GM19025 (cell line): ENCODE measurements around the gene ITIH6.
"Not testable (repeated sequence)": the region's sequence is repeated elsewhere in the genome, so short reads cannot be mapped to it uniquely, and the experiment has no call there.

ENCODE experiments used
- ATAC-seq: cut with Tn5 transposase; IDR thresholded peaks from one replicate; pipeline ENCODE4 v1.9.1; 2021; ENCODE audit warnings: mild to moderate bottlenecking, low read depth, moderate library complexity; ENCODE audit not compliant: unreplicated experiment

The ITIH6 gene

GRCh38 chrX:54808605-54809483, 10.8 kb upstream of the ITIH6 start:
- ATAC-seq: peak; percentile 78

DNA sequence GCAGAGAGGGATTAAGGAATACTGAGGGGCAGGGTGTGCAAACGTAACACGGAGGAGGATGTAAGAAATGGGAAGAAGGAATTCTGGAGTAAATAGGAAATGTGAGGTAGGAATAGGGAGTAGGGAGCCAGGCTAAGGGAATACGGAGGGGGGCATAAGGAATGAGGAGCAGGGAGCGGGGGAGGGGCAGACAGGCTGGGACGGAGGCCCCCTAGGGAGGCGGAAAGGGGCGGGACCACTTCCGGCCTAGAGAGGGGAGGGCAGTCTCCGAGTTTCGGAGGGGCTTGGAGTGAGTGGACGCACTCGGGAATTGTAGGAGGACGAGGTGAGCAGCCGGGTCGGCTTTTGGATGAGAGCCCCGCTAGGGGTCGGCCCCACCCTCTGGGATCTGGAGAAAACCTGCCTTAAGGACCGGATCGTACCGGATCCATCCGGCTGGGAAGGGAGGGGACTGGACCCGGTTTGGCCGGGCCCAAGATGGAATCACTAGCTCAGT, 10.1 kb upstream of the ITIH6 start:
- peak; percentile 18 for ATAC-seq

GRCh38 chrX:54807524-54808108, 9.6 kb upstream of the ITIH6 start, which contains the start of gene MAGED2:
TSS of gene MAGED2 (plus strand) at chrX:54807745. CDS start at chrX:54809332, 1,587 bp downstream.
- ATAC-seq: no peak

DNA sequence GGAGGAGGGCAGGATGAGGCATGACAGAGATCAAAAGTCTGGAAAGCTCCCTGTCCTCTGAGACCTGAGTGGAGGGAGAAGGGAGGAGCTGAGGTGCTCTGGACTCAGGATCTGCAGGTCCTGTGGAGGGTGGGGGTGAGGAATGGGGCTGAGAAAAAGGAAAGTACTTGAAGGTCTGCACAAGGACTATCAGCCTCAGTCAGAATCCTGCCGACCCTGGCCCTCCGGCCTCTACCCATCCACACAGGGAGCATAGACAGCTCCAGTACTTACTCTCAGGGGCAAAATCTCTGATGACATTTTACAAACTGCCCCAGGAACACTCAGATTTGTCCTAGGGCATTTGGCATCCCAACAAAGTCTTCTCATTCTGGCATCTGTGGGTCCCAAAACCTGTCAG, 991 bp upstream of the ITIH6 start:
- no peak for ATAC-seq

- no peak for ATAC-seq
Observed at GRCh38 chrX:54794795-54795194, 3.3 kb downstream of the ITIH6 start.

DNA sequence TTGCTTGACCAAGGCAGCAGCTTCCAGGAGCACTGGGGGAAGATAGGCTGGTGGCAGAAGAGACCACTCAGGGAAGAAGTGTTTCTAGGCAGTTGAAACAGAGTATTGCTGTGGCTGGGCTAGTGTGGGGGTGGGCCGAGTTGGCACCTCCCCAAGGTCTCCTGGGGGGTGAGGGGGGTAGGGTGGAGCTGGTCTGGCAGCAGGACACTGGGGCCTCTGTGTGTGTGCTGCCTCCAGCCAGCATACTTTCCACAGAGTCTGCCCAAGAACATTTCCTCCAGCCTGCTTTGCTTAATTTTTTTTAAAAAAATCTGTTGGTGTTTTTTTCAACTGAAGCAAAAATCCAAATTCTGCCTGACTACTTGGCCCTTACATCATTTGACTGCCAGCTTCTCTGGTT, 4.0 kb downstream of the ITIH6 start:
- ATAC-seq: no peak

- not testable (repeated sequence) for ATAC-seq
Observed at GRCh38 chrX:54789405-54789804, 8.7 kb downstream of the ITIH6 start.

DNA sequence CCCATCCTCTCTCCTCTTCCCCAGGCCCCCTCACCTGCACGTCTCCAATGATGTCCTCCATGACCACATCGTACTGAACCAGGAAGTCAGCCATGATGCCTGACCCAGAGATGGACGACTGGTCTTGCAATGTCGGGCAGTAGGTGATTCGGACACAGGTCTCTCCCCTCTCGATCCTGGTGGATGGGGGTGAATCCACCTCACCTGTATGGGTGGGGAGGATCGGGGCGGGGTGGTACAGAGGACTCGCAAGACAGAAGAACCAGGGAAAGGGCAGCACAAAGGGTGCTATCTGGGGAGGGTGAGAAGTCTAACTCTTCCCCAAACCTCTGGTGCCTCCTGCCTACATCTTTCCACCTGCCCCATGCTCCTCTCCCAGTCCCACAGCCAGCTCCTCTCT, 9.6 kb downstream of the ITIH6 start:
- no peak for ATAC-seq

DNA sequence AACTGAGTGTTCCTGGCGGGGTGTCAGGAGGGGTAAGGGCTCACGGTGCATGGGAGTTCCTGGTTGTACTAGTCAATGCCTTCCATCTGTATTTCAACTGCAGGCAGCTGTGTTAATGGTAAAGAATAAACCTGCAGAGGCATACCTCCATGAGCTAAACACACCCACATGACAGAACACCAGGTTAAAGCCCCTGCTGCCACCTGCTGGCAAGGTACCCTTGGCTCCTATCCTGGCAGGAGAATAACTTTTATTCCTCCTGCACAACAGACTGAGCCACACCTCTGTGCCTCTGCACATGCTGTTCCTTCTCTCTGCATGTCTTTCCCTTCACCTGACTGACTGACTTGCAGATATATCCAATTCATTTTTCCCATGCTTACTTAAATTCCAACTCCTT, 11.1 kb downstream of the ITIH6 start:
- ATAC-seq: no peak

GRCh38 chrX:54785901-54786300, 12.2 kb downstream of the ITIH6 start:
- ATAC-seq: no peak

DNA sequence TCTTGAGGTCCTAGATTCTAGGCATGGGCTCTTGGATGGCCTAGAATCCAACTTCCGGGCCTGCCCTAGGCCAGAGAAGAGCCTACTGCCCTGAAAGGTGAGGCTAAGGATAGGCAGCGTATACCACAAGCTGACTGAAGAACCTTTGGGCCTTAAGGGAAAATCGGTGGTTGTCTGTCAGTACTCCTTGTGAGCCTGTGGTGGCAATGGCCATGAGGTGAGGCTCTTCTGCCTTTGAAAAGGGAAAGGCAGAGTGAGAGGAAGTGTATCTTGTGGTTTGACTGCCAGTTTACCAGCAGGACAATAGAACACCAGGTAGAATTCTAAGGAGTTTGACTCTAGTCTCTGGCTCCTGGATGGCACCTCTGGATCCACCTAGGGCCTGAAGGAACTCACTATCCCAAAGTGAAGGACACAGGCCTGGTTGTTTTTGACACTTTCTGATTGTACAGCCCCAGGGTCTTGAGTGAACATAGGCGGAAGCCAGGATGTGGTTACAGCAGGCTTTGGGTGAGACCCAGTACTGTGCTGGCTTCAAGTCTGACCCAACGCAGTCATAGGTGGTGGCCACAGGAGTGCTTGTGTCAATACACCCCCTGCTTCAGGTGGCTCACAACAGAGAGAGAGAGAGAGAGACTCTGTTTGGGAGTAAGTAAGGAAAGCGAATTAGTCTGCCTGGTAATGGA, 20.9 kb downstream of the ITIH6 start:
- ATAC-seq: no peak

DNA sequence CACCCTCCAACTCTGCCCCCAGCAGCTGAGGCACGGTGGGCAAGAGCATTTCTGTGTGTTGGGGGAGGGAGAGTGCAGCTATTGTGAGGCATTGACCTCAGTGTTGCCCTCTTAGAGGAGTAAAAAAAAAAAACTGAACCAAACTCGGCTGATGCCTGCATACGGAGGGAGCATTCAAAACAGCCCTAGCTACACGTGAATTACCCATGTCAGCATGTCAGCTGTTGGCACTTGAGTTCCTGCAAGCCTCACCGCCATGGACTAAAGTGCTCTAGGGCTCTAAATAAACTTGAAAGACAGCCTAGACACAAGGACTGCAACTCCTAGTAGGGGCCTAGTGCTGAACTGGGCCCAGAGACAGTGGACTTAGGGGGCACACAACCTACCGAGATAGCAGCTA, 22.0 kb downstream of the ITIH6 start:
- no peak for ATAC-seq

DNA sequence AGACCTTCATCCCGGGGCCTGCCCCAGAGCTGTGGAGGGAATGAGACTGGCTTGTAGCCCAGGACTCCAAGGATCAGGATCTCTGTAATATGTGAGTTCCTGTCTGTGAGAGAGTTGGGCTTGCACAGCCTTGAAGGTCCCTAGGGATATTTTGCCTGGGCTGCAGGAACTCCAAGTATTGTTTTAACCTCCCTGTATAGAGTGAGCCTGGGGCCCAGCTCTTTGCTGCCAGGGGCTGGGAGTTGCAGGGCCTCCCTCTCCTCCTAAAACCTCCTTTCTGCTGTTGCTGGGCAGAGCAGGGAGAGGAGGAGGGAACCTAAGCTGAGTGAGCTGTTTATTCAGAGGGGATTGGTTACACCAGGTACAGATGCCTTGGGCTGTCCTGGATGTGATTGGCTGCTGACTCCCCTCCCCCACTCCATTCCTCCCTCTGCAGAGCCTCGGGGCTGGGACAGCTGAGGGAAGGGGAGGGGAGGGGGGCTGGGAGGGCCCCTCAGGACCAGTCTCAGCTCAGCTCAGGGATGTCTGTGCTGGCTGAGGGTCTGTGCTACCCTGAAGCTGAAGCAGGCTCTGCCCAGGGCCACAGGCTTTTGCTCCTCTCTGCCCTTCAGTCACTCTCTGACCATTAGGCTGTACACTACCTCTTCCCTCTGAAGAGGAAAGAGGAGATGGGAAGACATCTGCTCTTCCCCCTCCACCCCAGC, 23.5 kb downstream of the ITIH6 start:
- ATAC-seq: not testable (repeated sequence)

- no peak for ATAC-seq
Observed at GRCh38 chrX:54758114-54759055, 39.7 kb downstream of the ITIH6 start.

GRCh38 chrX:54754854-54755253, 43.2 kb downstream of the ITIH6 start:
- ATAC-seq: no peak

GRCh38 chrX:54748626-54749025, 49.4 kb downstream of the ITIH6 start:
- no peak for ATAC-seq

DNA sequence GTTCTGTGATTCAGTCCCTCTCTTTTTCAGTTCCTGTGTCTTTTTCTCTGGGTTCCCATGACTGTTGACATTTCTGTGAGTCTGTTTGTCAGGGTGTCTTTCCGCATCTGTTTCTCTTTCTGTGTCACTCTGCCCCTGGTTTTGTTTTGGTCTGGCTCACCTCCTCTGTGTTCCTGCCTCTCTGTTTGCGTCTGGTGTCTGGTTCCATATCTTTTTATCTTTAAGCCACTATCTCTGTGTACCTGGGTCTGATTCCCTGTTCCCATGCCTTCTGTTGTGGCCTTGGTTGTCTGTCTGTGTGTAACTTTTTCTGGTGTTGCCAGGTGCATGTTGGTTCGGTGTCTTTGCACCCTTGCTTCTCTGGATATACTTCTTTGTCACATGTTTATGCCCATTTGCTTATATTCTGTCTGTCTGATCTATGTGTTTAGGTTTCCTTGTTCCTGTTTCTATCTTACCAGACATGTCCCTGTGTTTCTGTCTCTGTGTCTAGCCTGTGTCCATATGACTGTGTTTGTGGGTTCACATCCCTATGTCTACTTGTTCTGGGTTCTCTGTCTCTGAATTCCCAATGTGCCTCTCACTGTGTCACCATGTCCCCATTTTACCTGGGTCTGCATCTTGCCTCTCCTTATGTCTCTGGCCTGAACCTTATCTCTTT, 50.2 kb downstream of the ITIH6 start:
- no peak for ATAC-seq

- no peak for ATAC-seq
Observed at GRCh38 chrX:54746928-54747327, 51.1 kb downstream of the ITIH6 start.

GRCh38 chrX:54745676-54746075, 52.4 kb downstream of the ITIH6 start:
- ATAC-seq: no peak
